ENCODE measurements around the gene TNS3.

TNS3 gene

GRCh38 chr7:47298636-47299035, 283.3 kb downstream of the TNS3 start:
- POLR2A ChIA-PET: no interaction called here
- no peak for TF ChIP-seq CTCF (IDR thresholded peaks at IDR 0.05; ENCODE audit: control extremely low read depth, extremely low read depth, low read depth, missing control alignments)
- no peak for DNase-seq (ENCODE audit: extremely low spot score)
- CTCF ChIA-PET: interaction anchor here (3.1 kb wide), 1 partner anchor 32 kb away, joined by 12 read pairs; no protein-coding TSS in a partner anchor

GRCh38 chr7:47297120-47297519, 284.8 kb downstream of the TNS3 start:
- ChIA-PET POLR2A (no interaction called here), CTCF (no interaction called here)
- TF ChIP-seq CTCF (IDR thresholded peaks at IDR 0.05; ENCODE audit: control extremely low read depth, extremely low read depth, low read depth, missing control alignments): no peak
- DNase-seq (ENCODE audit: extremely low spot score): no peak

GRCh38 chr7:47295606-47296005, 286.3 kb downstream of the TNS3 start:
- TF ChIP-seq CTCF (IDR thresholded peaks at IDR 0.05; ENCODE audit: control extremely low read depth, extremely low read depth, low read depth, missing control alignments): no peak
- POLR2A ChIA-PET: no interaction called here
- CTCF ChIA-PET: interaction anchor here (1.0 to 3.1 kb wide), 2 partner anchors 11 to 29 kb away, joined by 3 to 16 read pairs; no protein-coding TSS in a partner anchor
- no peak for DNase-seq (ENCODE audit: extremely low spot score)

- POLR2A ChIA-PET: no interaction called here
- no peak for DNase-seq (ENCODE audit: extremely low spot score)
- no peak for TF ChIP-seq CTCF (IDR thresholded peaks at IDR 0.05; ENCODE audit: control extremely low read depth, extremely low read depth, low read depth, missing control alignments)
- CTCF ChIA-PET: interaction anchor here (1.0 to 3.1 kb wide), 4 partner anchors 10 to 62 kb away, joined by 3 to 16 read pairs (median 5); no protein-coding TSS in a partner anchor
These were observed 287.2 kb downstream of the TNS3 start for GRCh38 chr7:47294556-47295222.

- no peak for TF ChIP-seq CTCF (IDR thresholded peaks at IDR 0.05; ENCODE audit: control extremely low read depth, extremely low read depth, low read depth, missing control alignments)
- no peak for DNase-seq (ENCODE audit: extremely low spot score)
- ChIA-PET POLR2A (no interaction called here), CTCF (interaction anchor here (1.3 to 3.1 kb wide), 3 partner anchors 28 to 63 kb away, joined by 3 to 16 read pairs (median 7); no protein-coding TSS in a partner anchor)
These were observed 287.9 kb downstream of the TNS3 start for GRCh38 chr7:47293884-47294555.

- CTCF ChIA-PET: interaction anchor here (1.2 to 3.1 kb wide), 3 partner anchors 27 to 522 kb away, joined by 3 to 16 read pairs (median 7); no protein-coding TSS in a partner anchor
- POLR2A ChIA-PET: no interaction called here
- DNase-seq (ENCODE audit: extremely low spot score): no peak
- TF ChIP-seq CTCF (IDR thresholded peaks at IDR 0.05; ENCODE audit: control extremely low read depth, extremely low read depth, low read depth, missing control alignments): no peak
These were observed 289.0 kb downstream of the TNS3 start for GRCh38 chr7:47292832-47293309.

Data from GM10248 (cell line).